Thoracic aorta (tissue), 2 donors: ENCODE data around the gene IVL. TPM values are rescaled to one million over a fixed set of nuclear protein-coding genes. Genes with fewer than 3 reads are reported as not detected.

Experiments used
- ATAC-seq: fragments of 150-250 bp; one replicate; pipeline ENCODE4 v1.8.0; 2017; ENCODE audit warnings: low read depth; ENCODE audit not compliant: insufficient number of reproducible peaks, low FRiP score
- DNase-seq: peaks from one replicate; pipeline ENCODE4 v3.0.0-alpha.2; 2020; ENCODE audit warnings: low spot score
- H3K27ac ChIP-seq, 2 donors: fragments of 200-600 bp; sonication (generic); 1 replicate in 1 of 2; 2 replicates in 1 of 2; pipeline ENCODE4 v1.5.1; 2016; ENCODE audit warnings: mild to moderate bottlenecking in 2 of 2, moderate library complexity in 2 of 2
- H3K27me3 ChIP-seq: fragments of 200-600 bp; sonication (generic); replicated peaks from 2 replicates; pipeline ENCODE4 v1.6.0; 2016; ENCODE audit warnings: mild to moderate bottlenecking; ENCODE audit not compliant: insufficient read depth
- H3K36me3 ChIP-seq: fragments of 200-600 bp; sonication (generic); one replicate; pipeline ENCODE4 v1.5.1; 2016
- H3K4me1 ChIP-seq, 2 donors: fragments of 200-600 bp; sonication (generic); 1 replicate in 1 of 2; 2 replicates in 1 of 2; pipeline versions ENCODE4 v1.5.1 to v1.6.0; 2016; ENCODE audit warnings: low read depth in 2 of 2, mild to moderate bottlenecking in 1 of 2; ENCODE audit not compliant: control insufficient read depth in 1 of 2
- H3K4me3 ChIP-seq: fragments of 200-600 bp; sonication (generic); 2 replicates; pipeline ENCODE4 v1.5.1; 2016; ENCODE audit warnings: mild to moderate bottlenecking
- H3K9me3 ChIP-seq: fragments of 200-600 bp; sonication (generic); 2 replicates; pipeline ENCODE4 v1.5.1; 2016
- total RNA-seq, 2 donors: library from RNA; depleted of rRNA; stranded (reverse); fragments of >200 nt; gene quantifications; one replicate each; pipeline versions ENCODE4 v1.1.0 to v1.2.3, GENCODE V29; 2016
- TF ChIP-seq, protein P1 (sequence below): fragments of 200-600 bp; sonication (generic); IDR thresholded peaks from one replicate; pipeline ENCODE4 v1.5.1; 2019; ENCODE audit warnings: antibody characterized with exemption

The IVL gene
- total RNA-seq, 2 donors from 2014 or later = 0.27 TPM; not detected in 1

DNA sequence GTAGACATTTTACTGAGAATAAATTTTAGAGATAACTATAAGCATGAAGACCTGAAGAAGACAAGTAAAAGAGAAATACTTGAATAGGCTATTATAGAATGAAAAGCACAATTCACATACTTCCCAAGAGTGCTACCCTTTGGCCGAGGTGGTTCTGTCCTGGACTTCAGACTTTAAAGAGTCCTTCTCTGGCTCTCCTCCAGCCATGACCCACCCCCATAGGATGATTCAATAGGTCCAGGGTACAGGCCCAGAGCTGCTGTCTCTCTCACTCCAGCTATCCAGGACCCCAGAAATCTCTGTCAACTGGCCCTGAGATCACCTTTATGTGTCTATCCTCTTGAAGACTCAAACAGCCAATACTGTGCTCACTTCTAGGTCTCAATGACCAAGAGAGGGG, 31.5 kb upstream of the IVL start:
- no peaks in the 10 kb centered on the region for H3K4me1 ChIP-seq
- ATAC-seq = no peak
- no peak for DNase-seq
- H3K27ac ChIP-seq = no peak overlapping the region
- no peak overlapping the region for H3K4me3 ChIP-seq
- H3K9me3 ChIP-seq = no peaks in the 10 kb centered on the region
- TF ChIP-seq, protein P1, sequence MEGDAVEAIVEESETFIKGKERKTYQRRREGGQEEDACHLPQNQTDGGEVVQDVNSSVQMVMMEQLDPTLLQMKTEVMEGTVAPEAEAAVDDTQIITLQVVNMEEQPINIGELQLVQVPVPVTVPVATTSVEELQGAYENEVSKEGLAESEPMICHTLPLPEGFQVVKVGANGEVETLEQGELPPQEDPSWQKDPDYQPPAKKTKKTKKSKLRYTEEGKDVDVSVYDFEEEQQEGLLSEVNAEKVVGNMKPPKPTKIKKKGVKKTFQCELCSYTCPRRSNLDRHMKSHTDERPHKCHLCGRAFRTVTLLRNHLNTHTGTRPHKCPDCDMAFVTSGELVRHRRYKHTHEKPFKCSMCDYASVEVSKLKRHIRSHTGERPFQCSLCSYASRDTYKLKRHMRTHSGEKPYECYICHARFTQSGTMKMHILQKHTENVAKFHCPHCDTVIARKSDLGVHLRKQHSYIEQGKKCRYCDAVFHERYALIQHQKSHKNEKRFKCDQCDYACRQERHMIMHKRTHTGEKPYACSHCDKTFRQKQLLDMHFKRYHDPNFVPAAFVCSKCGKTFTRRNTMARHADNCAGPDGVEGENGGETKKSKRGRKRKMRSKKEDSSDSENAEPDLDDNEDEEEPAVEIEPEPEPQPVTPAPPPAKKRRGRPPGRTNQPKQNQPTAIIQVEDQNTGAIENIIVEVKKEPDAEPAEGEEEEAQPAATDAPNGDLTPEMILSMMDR = no peak
- H3K36me3 ChIP-seq = no peaks in the 10 kb centered on the region
- H3K27me3 ChIP-seq = no peaks in the 10 kb centered on the region

DNA sequence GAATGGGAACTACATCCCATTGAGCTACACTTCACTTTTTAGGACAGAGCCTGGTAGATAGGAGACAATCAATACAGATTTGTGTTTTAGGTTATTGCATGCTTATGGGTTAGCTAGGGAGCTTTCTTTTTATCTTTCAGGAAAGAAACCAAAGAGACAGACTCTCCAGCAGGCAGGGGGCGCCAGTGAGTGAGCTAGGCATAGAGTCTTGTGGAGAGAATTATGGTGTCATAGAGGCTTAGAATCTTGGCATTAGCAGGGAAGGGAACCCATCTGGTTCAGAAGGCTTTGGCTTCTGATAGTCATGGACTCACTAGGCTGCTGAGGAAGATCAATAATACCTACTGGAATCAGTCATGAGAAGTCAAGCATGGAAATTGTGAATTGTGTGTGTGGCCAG, 30.3 kb upstream of the IVL start, which contains the start of gene SMCP:
TSS of gene SMCP (plus strand) at position 281 of the 400 bp plus-strand sequence. CDS start 6,101 bp downstream, outside the sequence.
- no peak within 1 kb of the TSS for H3K4me3 ChIP-seq
- TF ChIP-seq, protein P1 = no peak
- H3K4me1 ChIP-seq = no peaks in the 10 kb centered on the region
- DNase-seq = no peak
- no peaks in the 10 kb centered on the region for H3K36me3 ChIP-seq
- no peaks in the 10 kb centered on the region for H3K9me3 ChIP-seq
- no peaks in the 10 kb centered on the region for H3K27me3 ChIP-seq
- ATAC-seq = no peak
- H3K27ac ChIP-seq = no peak within 1 kb of the TSS

DNA sequence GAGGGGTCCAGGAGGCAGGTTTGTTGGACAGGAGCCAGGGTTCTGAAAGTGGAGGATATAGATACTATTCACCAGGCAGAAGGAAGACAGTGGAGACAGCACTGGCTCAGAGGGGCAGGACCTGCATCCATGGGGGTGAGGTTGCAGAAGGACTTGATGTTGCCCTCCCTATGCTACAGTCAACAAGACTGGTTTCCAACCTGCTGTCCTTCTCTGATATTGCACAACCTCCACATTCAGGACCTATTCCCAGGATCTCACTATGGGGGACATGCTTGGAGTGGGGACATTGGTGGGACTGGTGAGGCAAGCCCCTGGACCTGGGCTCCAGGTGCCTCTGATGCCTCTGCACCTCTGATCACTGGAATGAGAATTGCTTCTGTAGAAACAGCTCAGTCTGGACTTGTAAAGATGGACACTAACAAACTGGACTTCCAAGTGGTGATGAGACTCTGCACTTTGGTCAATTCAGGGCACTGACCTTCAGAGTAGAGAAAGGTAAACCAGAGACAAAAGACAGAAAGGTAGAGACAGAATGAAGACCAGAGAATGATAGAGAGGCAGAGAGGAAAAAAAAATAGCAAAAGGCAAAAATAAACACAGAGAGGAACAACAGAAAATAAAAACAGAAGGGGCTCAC, 28.7 kb upstream of the IVL start:
- Histone ChIP-seq H3K27ac (no peak overlapping the region), H3K36me3 (no peaks in the 10 kb centered on the region)

DNA sequence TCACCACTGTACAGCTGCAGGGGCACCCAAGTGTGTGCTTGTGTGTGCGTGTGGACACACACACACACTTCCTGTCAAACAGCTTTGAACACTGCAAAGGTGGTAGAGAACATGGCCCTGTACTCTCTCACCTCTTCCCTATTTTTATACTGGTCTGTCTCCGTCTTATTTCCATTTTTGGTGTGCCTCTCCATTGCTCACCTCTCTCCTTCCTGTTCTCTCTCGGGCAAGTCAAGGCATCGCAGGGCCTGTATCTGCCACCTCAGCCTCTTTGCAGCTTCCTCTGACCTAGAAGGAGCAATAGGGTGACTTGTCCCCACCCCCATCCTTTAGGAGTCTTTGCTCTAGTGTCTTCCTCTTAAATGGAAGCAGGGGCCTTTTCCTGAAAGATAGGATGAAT, 28.0 kb upstream of the IVL start:
- Histone ChIP-seq H3K36me3 (no peaks in the 10 kb centered on the region), H3K4me3 (no peak overlapping the region), H3K4me1 (peaks cover 3 to 12% of the 10 kb centered on the region in 2 donors), H3K27me3 (no peaks in the 10 kb centered on the region), H3K9me3 (no peaks in the 10 kb centered on the region), H3K27ac (no peak overlapping the region)
- TF ChIP-seq, protein P1 = no peak
- no peak for ATAC-seq
- DNase-seq = no peak

More for the DNA sequence above, 28.7 kb upstream of the IVL start:
- DNase-seq = no peak
- TF ChIP-seq, protein P1 = no peak
- Histone ChIP-seq H3K4me1 (peaks cover 0 to 5% of the 10 kb centered on the region in 2 donors), H3K27me3 (no peaks in the 10 kb centered on the region), H3K4me3 (no peak overlapping the region), H3K9me3 (no peaks in the 10 kb centered on the region)
- ATAC-seq = no peak

DNA sequence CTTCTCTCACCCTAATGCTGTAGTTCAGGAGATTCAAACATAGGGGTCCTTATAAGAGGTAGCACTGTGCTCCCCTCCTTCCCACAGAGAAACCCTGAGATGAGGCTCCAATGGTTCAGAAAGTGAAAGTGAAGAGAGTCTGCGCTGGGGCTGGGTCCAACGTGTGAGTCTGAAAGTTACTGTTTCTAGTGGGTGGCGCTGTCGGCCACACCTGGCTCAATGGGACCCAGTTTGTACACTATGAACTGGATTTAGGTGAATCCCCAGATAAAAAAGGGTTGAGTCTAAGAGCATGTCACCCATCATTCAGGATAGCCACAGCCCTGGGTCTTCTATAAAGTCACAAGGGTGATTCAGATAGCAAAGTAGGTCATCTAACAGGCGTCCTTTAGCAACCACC, 27.4 kb upstream of the IVL start:
- Histone ChIP-seq H3K27me3 (no peaks in the 10 kb centered on the region), H3K27ac (no peak overlapping the region), H3K36me3 (no peaks in the 10 kb centered on the region), H3K4me3 (no peak overlapping the region), H3K9me3 (no peaks in the 10 kb centered on the region), H3K4me1 (peaks cover 3 to 17% of the 10 kb centered on the region in 2 donors)
- ATAC-seq (no peak), DNase-seq (no peak)
- TF ChIP-seq, protein P1 = no peak
